Lung (tissue), 12 donors: ENCODE data around the gene CHP2. TPM values are rescaled to one million over a fixed set of nuclear protein-coding genes. Genes with fewer than 3 reads are reported as not detected.

Experiments used
- ATAC-seq: fragments of 200-7000 bp; cut with Tn5 transposase; one replicate; pipeline ENCODE4 v1.9.1; 2020; ENCODE audit warnings: moderate number of reproducible peaks; ENCODE audit not compliant: insufficient read depth, low FRiP score
- DNase-seq, 3 donors: peaks; one replicate each; pipeline ENCODE4 v3.0.0-alpha.2; 2013 to 2017
- H3K27ac ChIP-seq, 2 donors: one replicate each; pipeline ENCODE4 v1.5.1; 2013; ENCODE audit warnings: mild to moderate bottlenecking in 2 of 2, moderate library complexity in 2 of 2, control low read depth in 1 of 2, inconsistent platforms in 1 of 2, low read depth in 1 of 2, low read length in 1 of 2
- H3K27me3 ChIP-seq, 3 donors: one replicate each; pipeline ENCODE4 v1.5.1; 2013; ENCODE audit warnings: low read length in 2 of 3; ENCODE audit not compliant: control insufficient read depth in 3 of 3, insufficient read depth in 3 of 3
- H3K36me3 ChIP-seq, 4 donors: one replicate each; pipeline ENCODE4 v1.5.1; 2013; ENCODE audit warnings: low read length in 4 of 4, mild to moderate bottlenecking in 1 of 4, moderate library complexity in 1 of 4; ENCODE audit not compliant: control insufficient read depth in 4 of 4, insufficient read depth in 4 of 4
- H3K4me1 ChIP-seq, 5 donors: one replicate each; pipeline ENCODE4 v1.5.1; 2013; ENCODE audit warnings: low read length in 5 of 5, mild to moderate bottlenecking in 2 of 5, moderate library complexity in 1 of 5; ENCODE audit not compliant: control insufficient read depth in 5 of 5, insufficient read depth in 5 of 5
- H3K4me3 ChIP-seq: one replicate; pipeline ENCODE4 v1.5.1; 2013; ENCODE audit warnings: mild to moderate bottlenecking, control low read depth, moderate library complexity
- H3K9ac ChIP-seq, 2 donors: one replicate each; pipeline ENCODE4 v1.5.1; 2013; ENCODE audit warnings: low read length in 2 of 2, control low read depth in 1 of 2; ENCODE audit not compliant: insufficient read depth in 1 of 2
- H3K9me3 ChIP-seq, 4 donors: one replicate each; pipeline ENCODE4 v1.5.1; 2013; ENCODE audit warnings: low read length in 3 of 4, mild to moderate bottlenecking in 1 of 4, moderate library complexity in 1 of 4; ENCODE audit not compliant: control insufficient read depth in 4 of 4, insufficient read depth in 3 of 4
- WGBS, 2 donors: extraction: QIAGEN DNeasy Blood & Tissue Kit; methylation state at CpG; one replicate each; pipeline ENCODE4 v1.1.7; 2013; 5-methylcytosine and 5-hydroxymethylcytosine counted together
- polyA plus RNA-seq, 2 donors: library from polyadenylated mRNA; stranded (reverse); fragments of 200-250 nt; gene quantifications; one replicate each; pipeline ENCODE4 v1.2.1, GENCODE V29; 2013
- total RNA-seq, 2 donors: library from RNA; depleted of rRNA in 1 of 2; stranded (reverse); fragments of >200 nt in 1 of 2; gene quantifications; one replicate each; pipeline ENCODE4 v1.2.1, GENCODE V29; 2014 to 2021
- TF ChIP-seq, protein P1 (sequence below): IDR thresholded peaks from 2 replicates; pipeline ENCODE4 v1.5.1; 2012; ENCODE audit warnings: mild to moderate bottlenecking; ENCODE audit errors: control extremely low read depth, extremely low read depth
- donor health status: control.
- donor health status: control.
- donor health status: Bipolar disorder and iron deficiency.
- donor health status: healthy.
- donor health status: DM: yes; HTN: yes; CAD: no.

The CHP2 gene
- total and polyA plus RNA-seq, 4 donors = 0.06 to 2.0 (median 0.06) TPM; not detected in 1

DNA sequence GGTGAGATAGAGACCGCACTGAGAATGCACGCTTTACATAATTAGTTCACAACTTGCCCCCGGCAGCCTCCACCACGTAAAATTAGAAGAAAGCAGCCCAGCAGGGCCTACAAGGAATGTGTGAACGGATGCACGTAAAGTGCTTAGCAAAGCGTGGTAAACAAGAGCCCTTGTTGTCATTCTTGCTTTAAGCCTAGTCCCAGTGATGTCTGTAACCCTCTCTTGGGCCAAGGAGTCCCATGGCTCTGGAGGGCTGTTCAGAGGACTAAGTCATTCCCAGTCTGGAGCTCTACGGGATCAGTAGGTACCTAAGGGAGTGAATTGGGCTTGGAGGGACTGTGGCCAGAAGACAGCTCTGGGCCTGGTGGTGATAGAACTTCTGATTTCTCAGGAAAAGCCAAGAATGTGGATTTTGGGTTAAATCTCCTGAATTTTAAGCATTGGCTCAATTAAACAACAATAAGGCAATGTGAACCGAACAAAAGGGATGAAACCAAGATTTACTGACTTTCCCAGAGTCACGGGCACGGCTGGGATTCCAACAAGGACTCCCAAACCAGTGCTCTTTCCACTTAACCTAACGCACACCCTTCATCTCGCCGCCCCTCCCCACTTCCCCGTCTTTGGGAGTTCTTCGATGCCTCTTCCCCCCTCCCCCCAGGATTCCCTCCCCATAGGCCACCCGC lies 775 bp upstream of the CHP2 start:
- WGBS, 2 donors = 40 to 45% methylated on average over 17 of the region's 17 CpGs
- Histone ChIP-seq H3K4me3 (no peak overlapping the region), H3K4me1 (peaks cover 0 to 10% (median 0%) of the 10 kb centered on the region in 5 donors), H3K27ac (no peak overlapping the region), H3K9ac (no peak overlapping the region), H3K9me3 (peaks cover 0 to 7% (median 0%) of the 10 kb centered on the region in 4 donors), H3K27me3 (peaks cover 0 to 42% (median 14%) of the 10 kb centered on the region in 3 donors), H3K36me3 (no peaks in the 10 kb centered on the region)
- ATAC-seq = no peak
- TF ChIP-seq, protein P1, sequence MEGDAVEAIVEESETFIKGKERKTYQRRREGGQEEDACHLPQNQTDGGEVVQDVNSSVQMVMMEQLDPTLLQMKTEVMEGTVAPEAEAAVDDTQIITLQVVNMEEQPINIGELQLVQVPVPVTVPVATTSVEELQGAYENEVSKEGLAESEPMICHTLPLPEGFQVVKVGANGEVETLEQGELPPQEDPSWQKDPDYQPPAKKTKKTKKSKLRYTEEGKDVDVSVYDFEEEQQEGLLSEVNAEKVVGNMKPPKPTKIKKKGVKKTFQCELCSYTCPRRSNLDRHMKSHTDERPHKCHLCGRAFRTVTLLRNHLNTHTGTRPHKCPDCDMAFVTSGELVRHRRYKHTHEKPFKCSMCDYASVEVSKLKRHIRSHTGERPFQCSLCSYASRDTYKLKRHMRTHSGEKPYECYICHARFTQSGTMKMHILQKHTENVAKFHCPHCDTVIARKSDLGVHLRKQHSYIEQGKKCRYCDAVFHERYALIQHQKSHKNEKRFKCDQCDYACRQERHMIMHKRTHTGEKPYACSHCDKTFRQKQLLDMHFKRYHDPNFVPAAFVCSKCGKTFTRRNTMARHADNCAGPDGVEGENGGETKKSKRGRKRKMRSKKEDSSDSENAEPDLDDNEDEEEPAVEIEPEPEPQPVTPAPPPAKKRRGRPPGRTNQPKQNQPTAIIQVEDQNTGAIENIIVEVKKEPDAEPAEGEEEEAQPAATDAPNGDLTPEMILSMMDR = no peak
- no peak for DNase-seq

DNA sequence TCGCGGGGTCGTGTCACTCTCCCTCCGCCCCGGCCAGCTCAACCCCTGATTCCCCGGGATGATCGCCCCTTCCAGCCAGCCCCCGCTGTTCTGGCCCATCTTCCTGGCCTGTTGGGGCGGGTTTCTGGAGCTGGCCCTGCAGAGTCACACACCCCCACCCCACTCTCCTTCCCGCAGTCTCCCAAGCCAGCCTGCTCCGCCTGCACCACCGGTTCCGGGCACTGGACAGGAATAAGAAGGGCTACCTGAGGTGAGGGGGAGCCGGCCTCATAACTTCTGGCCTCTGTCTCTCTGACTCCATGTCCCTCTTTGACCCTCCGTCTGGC lies 621 bp downstream of the CHP2 start:
- DNase-seq = no peak
- no peak overlapping the region for H3K9ac ChIP-seq
- H3K36me3 ChIP-seq = no peaks in the 10 kb centered on the region
- no peak for ATAC-seq
- no peak overlapping the region for H3K4me3 ChIP-seq
- H3K4me1 ChIP-seq = peaks cover 0 to 10% (median 0%) of the 10 kb centered on the region in 5 donors
- H3K27me3 ChIP-seq = peaks cover 0 to 42% (median 14%) of the 10 kb centered on the region in 3 donors
- TF ChIP-seq, protein P1 = no peak
- peaks cover 0 to 7% (median 0%) of the 10 kb centered on the region in 4 donors for H3K9me3 ChIP-seq
- no peak overlapping the region for H3K27ac ChIP-seq
- WGBS, 2 donors = 30 to 38% methylated on average over 15 of the region's 15 CpGs

DNA sequence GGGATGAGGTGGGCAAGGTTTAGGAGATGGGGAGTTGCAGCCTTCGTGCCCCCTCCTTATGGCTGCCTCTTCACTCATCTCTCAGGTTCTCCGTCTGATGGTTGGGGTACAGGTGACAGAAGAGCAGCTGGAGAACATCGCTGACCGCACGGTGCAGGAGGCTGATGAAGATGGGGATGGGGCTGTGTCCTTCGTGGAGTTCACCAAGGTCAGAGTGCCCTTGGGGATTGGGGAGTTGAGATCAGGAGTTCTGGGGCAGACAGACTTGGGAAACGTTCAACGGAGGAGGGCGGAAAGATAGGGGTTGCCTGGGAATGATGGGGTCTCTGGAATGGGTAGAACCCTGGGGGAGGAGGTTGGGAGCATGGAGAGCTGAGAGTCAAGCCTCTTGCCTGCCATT lies 2.3 kb downstream of the CHP2 start:
- no peak overlapping the region for H3K4me3 ChIP-seq
- ATAC-seq = no peak
- no peaks in the 10 kb centered on the region for H3K36me3 ChIP-seq
- no peak overlapping the region for H3K9ac ChIP-seq
- H3K27ac ChIP-seq = no peak overlapping the region
- peaks cover 0 to 7% (median 0%) of the 10 kb centered on the region in 4 donors for H3K9me3 ChIP-seq
- WGBS, 2 donors = 88 to 90% methylated on average over 9 of the region's 9 CpGs
- peaks cover 0 to 10% (median 0%) of the 10 kb centered on the region in 5 donors for H3K4me1 ChIP-seq
- TF ChIP-seq, protein P1 = no peak
- DNase-seq = no peak
- H3K27me3 ChIP-seq = peaks cover 0 to 42% (median 14%) of the 10 kb centered on the region in 3 donors
